Right atrium auricular region (tissue), 2 donors: Measurements from ENCODE around the gene LCE2C. TPM values are rescaled to one million over a fixed set of nuclear protein-coding genes. Genes with fewer than 3 reads are reported as not detected.
"Not testable (repeated sequence)": the region's sequence is repeated elsewhere in the genome, so short reads cannot be mapped to it uniquely, and the experiment has no call there.

Source experiments
- DNase-seq: peaks from one replicate; pipeline ENCODE4 v3.0.0-alpha.2; 2019; ENCODE audit warnings: low spot score
- H3K27ac ChIP-seq, 2 donors: fragments of 200-600 bp; sonication (generic); 1 replicate in 1 of 2; 2 replicates in 1 of 2; pipeline ENCODE4 v1.5.1; 2016 to 2019
- H3K27me3 ChIP-seq, 2 donors: fragments of 200-600 bp; sonication (generic); one replicate each; pipeline versions ENCODE4 v1.5.1 to v1.6.0; 2017 to 2019
- H3K36me3 ChIP-seq: fragments of 200-600 bp; sonication (generic); one replicate; pipeline ENCODE4 v1.5.1; 2016
- H3K4me1 ChIP-seq, 2 donors: fragments of 200-600 bp; sonication (generic); one replicate each; pipeline versions ENCODE4 v1.5.1 to v1.6.0; 2017 to 2019
- H3K4me3 ChIP-seq, 2 donors: fragments of 200-600 bp; sonication (generic); 1 replicate in 1 of 2; 2 replicates in 1 of 2; pipeline ENCODE4 v1.5.1; 2017 to 2019; ENCODE audit warnings: mild to moderate bottlenecking in 1 of 2, moderate library complexity in 1 of 2
- H3K9me3 ChIP-seq, 2 donors: fragments of 200-600 bp; sonication (generic); one replicate each; pipeline ENCODE4 v1.5.1; 2019
- total RNA-seq, 2 donors: library from RNA; depleted of rRNA; stranded (reverse); fragments of >200 nt; gene quantifications; one replicate each; pipeline ENCODE4 v1.1.0, GENCODE V29; 2016
- TF ChIP-seq, protein P1 (sequence below), 2 donors: fragments of 200-600 bp; sonication (generic); IDR thresholded peaks; one replicate each; pipeline ENCODE4 v1.5.1; 2019; ENCODE audit warnings: antibody characterized with exemption in 2 of 2

The LCE2C gene, protein sequence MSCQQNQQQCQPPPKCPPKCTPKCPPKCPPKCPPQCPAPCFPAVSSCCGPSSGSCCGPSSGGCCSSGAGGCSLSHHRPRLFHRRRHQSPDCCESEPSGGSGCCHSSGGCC
- not detected for total RNA-seq

DNA sequence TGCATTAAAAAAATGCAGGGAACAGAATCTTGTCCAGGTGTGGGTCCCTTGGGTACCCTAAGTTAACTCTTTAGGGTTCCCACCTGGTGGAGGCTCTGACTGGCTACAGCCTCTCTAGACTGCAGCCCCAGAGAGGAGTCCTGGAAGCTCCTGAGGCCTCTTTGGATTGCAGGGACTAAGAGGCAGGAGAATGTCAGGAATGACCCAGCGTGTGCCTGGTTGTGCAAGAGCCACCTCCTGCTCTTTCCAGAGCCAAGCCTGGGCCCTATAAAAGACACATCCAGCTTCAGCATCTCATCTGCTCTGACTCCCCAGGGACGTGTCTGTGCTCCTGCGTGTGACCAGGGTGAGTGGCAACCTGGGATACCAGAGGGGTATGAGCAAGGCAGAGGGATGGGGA, at the start of gene LCE2C:
LCE2C (plus strand) TSS at position 297 of the 400 bp plus-strand sequence. CDS start 737 bp downstream, outside the sequence.
- H3K4me1 ChIP-seq, H3K4me3 ChIP-seq, H3K27ac ChIP-seq, H3K9me3 ChIP-seq, H3K27me3 ChIP-seq, DNase-seq, H3K36me3 ChIP-seq: not testable (repeated sequence)

- no peaks in the 10 kb centered on the region for H3K4me1 ChIP-seq
- TF ChIP-seq, protein P1, sequence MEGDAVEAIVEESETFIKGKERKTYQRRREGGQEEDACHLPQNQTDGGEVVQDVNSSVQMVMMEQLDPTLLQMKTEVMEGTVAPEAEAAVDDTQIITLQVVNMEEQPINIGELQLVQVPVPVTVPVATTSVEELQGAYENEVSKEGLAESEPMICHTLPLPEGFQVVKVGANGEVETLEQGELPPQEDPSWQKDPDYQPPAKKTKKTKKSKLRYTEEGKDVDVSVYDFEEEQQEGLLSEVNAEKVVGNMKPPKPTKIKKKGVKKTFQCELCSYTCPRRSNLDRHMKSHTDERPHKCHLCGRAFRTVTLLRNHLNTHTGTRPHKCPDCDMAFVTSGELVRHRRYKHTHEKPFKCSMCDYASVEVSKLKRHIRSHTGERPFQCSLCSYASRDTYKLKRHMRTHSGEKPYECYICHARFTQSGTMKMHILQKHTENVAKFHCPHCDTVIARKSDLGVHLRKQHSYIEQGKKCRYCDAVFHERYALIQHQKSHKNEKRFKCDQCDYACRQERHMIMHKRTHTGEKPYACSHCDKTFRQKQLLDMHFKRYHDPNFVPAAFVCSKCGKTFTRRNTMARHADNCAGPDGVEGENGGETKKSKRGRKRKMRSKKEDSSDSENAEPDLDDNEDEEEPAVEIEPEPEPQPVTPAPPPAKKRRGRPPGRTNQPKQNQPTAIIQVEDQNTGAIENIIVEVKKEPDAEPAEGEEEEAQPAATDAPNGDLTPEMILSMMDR (IDR thresholded peaks at IDR 0.05) = no peak
- H3K27ac ChIP-seq = no peak overlapping the region
- no peak for DNase-seq
- H3K36me3 ChIP-seq = no peaks in the 10 kb centered on the region
- no peaks in the 10 kb centered on the region for H3K27me3 ChIP-seq
- no peak overlapping the region for H3K4me3 ChIP-seq
- no peaks in the 10 kb centered on the region for H3K9me3 ChIP-seq
Measured at GRCh38 chr1:152626744-152627143, 48.3 kb upstream of the LCE2C start.

DNA sequence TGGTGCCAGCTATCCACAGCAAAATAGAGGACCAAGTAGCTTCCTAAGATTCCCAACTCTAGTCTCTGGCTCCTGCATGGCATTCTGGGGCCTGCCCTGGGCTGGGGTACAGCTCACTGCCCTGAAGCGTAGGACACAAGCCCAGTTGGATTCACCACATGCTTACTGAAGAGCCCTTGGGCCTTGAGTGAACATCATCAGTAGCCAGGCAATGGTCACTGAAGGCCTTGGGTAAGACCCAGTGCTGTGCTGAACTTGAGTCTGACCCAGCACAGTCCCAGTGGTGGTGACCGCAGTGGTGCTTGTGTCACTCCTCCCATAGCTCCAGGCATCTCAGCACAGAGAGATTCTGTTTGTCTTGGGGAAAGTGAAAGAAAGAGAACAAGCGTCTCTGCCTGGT, 44.5 kb upstream of the LCE2C start:
- H3K36me3 ChIP-seq = no peaks in the 10 kb centered on the region
- TF ChIP-seq, protein P1 (IDR thresholded peaks at IDR 0.05) = no peak
- H3K4me1 ChIP-seq = no peaks in the 10 kb centered on the region
- no peak overlapping the region for H3K4me3 ChIP-seq
- H3K9me3 ChIP-seq = peaks cover 0 to 6% of the 10 kb centered on the region in 2 donors
- no peak for DNase-seq
- no peak overlapping the region for H3K27ac ChIP-seq
- no peaks in the 10 kb centered on the region for H3K27me3 ChIP-seq

DNA sequence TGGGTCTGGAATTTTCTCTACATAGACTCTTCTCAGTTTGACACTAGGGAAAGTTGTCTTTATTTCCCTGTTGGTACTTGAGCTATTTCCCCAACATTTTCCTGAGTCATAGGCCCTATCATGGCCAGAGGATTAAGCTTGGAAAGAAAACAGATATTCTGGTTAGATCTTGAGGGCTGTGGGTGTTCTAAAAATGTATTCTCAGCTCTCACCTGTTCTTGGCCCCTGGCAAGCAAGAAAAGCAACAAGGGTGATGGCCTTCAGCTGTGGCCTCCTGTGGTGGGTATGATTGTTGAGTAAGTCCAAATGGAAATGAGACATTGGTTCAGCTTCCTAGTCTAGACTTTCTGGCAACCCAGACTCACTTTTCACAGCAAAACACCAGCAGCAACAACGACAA, 34.7 kb upstream of the LCE2C start:
- peaks cover 0 to 6% of the 10 kb centered on the region in 2 donors for H3K9me3 ChIP-seq
- no peak for DNase-seq
- H3K36me3 ChIP-seq = no peaks in the 10 kb centered on the region
- no peak overlapping the region for H3K27ac ChIP-seq
- TF ChIP-seq, protein P1 (IDR thresholded peaks at IDR 0.05) = no peak
- H3K4me3 ChIP-seq = no peak overlapping the region
- no peaks in the 10 kb centered on the region for H3K27me3 ChIP-seq
- H3K4me1 ChIP-seq = no peaks in the 10 kb centered on the region

- no peak for DNase-seq
- no peak overlapping the region for H3K27ac ChIP-seq
- TF ChIP-seq, protein P1 (IDR thresholded peaks at IDR 0.05) = no peak
- H3K36me3 ChIP-seq = no peaks in the 10 kb centered on the region
- peaks cover 0 to 2% of the 10 kb centered on the region in 2 donors for H3K9me3 ChIP-seq
- H3K4me1 ChIP-seq = no peaks in the 10 kb centered on the region
- no peak overlapping the region for H3K4me3 ChIP-seq
- no peaks in the 10 kb centered on the region for H3K27me3 ChIP-seq
Measured at GRCh38 chr1:152643945-152644344, 31.1 kb upstream of the LCE2C start.

GRCh38 chr1:152645146-152645545, 29.9 kb upstream of the LCE2C start:
- Histone ChIP-seq H3K27ac (no peak overlapping the region), H3K36me3 (no peaks in the 10 kb centered on the region), H3K27me3 (no peaks in the 10 kb centered on the region), H3K4me3 (no peak overlapping the region), H3K9me3 (no peaks in the 10 kb centered on the region), H3K4me1 (no peaks in the 10 kb centered on the region)
- TF ChIP-seq, protein P1 (IDR thresholded peaks at IDR 0.05) = no peak
- no peak for DNase-seq
